ENCODE results near the gene NUB1.

- TF ChIP-seq EZH2 (IDR thresholded peaks at IDR 0.05; ENCODE audit: borderline replicate concordance, low read depth, low read length, severe bottlenecking): no peak
- no peak for TF ChIP-seq CTCF (IDR thresholded peaks at IDR 0.05; ENCODE audit: borderline replicate concordance, extremely low read depth, low read length, poor library complexity, severe bottlenecking)
Measured at GRCh38 chr7:151322906-151323305, 18.7 kb upstream of the NUB1 start.
